Astrocyte of the spinal cord (primary cell): ENCODE measurements around the gene PSMA6.
"Not testable (repeated sequence)": the region's sequence is repeated elsewhere in the genome, so short reads cannot be mapped to it uniquely, and the experiment has no call there.

Experiments
- DNase-seq: peaks from one replicate; pipeline ENCODE4 v3.0.0; 2011; ENCODE audit warnings: low read depth, low spot score
- H3K4me3 ChIP-seq: 2 replicates; pipeline ENCODE4 v1.5.1; 2011; ENCODE audit warnings: low read depth, mild to moderate bottlenecking, low read length, moderate library complexity
- in situ Hi-C: cut with HindIII; loops from 2 replicates; pipeline ENCODE4 v1.10.0; 2017; ENCODE audit warnings: low sequenced_read_pairs
- TF ChIP-seq, protein P1 (sequence below): IDR thresholded peaks from 2 replicates; pipeline ENCODE4 v1.5.1; 2012; ENCODE audit warnings: low read depth, mild to moderate bottlenecking, low read length, inconsistent platforms

The PSMA6 gene

DNA sequence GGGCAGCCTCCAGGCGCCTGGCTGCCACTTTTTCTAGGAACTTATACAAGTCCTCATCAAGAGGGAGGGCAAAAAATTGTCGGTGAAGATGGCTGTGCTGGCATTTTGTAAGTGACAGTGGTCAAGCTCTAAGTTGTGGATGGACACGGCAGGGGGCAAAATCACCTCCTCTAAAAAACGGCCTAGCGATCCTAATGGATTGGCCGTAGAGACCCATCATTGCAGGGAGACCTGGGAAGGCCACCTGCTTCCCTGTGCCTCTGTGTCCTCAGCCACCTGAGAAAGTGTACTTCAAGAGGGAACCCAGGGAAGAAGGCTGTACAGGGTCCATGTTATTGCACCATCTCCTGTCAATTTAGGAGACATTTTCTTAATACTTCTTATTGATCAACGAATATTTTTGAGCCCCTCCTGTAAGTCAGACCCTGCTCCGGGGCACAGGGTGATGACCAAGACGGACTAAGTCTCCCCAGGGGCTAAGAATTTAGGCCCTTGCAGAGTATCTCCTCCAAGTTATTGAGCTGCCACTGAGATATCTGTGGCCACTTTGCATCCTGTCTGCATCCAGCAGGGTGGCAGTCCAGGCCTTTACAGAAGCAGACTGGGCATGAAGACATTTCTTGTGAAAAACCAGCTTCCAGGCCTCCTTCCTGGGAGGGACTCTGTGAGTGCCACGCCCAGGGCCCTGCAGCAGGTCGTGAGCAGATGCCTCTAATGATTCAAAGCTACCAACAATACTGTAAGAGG, 40.5 kb downstream of the PSMA6 start:
- H3K4me3 ChIP-seq: no peak overlapping the region
- in situ Hi-C loops: no loop called here
- TF ChIP-seq, protein P1, sequence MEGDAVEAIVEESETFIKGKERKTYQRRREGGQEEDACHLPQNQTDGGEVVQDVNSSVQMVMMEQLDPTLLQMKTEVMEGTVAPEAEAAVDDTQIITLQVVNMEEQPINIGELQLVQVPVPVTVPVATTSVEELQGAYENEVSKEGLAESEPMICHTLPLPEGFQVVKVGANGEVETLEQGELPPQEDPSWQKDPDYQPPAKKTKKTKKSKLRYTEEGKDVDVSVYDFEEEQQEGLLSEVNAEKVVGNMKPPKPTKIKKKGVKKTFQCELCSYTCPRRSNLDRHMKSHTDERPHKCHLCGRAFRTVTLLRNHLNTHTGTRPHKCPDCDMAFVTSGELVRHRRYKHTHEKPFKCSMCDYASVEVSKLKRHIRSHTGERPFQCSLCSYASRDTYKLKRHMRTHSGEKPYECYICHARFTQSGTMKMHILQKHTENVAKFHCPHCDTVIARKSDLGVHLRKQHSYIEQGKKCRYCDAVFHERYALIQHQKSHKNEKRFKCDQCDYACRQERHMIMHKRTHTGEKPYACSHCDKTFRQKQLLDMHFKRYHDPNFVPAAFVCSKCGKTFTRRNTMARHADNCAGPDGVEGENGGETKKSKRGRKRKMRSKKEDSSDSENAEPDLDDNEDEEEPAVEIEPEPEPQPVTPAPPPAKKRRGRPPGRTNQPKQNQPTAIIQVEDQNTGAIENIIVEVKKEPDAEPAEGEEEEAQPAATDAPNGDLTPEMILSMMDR: no peak
- DNase-seq: no peak

DNA sequence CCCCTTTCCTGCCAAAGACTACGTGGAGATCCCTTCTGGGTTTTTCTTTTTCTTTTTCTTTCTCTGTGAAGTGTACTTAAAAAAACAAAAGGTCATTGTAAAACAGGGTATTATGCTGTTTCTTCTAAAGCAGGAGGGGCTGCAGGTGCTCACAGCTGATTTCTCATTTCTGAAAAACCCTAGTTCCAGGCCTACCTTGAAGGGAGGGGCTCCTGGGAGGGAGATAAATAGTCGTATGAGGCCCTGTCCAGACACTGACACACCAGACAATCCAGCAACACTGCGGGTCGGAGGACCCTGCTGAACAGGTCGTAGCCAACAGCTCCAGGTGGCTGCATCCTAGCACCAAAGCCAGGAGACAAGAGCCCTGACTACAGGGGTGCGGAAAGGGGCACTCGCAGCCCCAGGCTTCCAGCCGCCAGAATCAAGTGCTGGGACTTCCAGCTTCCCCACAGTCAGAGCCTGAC, 41.1 kb downstream of the PSMA6 start:
- in situ Hi-C loops: no loop called here
- TF ChIP-seq, protein P1: no peak
- no peak for DNase-seq
- H3K4me3 ChIP-seq: no peak overlapping the region

DNA sequence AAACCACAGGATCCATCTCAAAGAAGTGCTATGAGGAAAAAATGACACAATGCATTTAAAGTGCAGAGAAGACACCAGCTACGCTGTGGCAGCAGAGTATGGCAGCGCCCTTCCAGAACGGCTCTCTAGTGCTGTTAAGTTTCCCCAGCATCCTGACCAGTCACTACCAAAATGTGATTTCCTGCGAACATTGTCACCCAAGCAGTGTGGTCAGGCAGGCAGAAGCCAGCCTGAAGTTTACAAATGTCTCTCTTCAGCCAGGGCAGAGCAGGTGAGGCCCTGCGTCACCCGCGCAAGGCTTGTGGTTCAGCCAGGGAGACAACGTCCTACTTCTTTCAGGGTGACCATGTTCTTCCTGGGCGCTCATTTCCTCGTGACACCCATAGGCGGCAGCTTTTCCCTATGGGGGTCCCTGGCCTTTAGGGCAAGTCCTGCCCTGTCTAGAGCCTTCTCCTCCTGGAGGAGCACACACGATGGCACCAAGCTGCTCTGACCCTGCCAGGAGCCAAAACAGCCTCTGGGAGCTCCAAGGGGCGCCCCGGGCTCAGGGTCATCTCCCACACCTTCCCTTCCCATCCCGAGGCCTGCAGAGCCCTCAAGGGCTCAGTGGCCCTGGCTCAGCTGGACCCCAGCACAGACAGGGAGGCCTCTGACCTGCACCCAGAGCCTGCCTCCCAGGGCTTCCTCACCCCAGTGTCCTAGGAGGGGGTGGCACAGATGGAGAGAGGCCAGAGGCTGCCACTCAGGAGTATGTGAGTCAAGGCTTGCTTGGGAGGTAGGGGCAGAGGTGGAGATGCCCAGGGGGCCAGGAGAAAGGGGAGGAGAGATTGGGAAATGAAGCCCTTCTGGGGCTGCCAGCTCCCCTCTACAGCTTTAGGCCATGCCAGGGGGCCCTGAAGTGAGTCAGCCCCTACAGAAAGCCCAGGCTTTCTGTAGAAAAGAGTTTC, 41.9 kb downstream of the PSMA6 start:
- no peak for DNase-seq
- in situ Hi-C loops: no loop called here
- TF ChIP-seq, protein P1: no peak
- no peak overlapping the region for H3K4me3 ChIP-seq

DNA sequence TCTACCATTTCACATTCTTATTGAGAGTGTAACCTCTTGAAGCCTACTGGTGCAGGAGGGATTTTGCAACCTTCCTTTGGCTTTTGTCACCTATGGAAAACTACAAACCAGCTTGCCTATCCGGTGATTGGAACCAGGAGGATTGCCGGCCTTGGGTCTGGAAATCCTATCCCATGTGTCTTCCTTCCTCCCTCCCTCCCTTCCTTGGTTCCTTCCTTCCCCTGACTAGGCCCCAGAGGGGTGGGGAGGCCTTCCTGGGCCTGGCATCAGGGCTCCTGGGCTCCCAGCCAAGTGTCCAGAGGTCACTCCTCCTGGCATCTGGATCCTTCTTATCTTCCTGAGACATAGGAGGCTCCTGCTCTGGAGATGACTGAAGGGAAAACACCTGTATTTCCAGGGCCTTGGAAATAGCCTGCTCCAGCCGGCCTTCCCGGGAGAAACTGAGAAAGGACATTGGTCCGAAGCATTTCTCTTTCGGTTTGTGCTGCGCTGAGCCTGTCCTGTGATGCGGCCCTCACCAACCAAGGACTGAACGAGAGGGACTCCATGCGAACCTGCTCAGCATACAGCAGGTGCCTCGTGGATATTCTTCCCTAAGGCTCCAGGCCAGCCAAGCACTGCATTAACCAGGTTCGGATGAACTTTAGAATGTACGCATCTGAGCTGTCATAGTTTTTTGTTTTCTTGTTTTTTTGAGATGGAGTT, 43.4 kb downstream of the PSMA6 start:
- H3K4me3 ChIP-seq: no peak overlapping the region
- in situ Hi-C loops: no loop called here
- DNase-seq: no peak
- TF ChIP-seq, protein P1: no peak

DNA sequence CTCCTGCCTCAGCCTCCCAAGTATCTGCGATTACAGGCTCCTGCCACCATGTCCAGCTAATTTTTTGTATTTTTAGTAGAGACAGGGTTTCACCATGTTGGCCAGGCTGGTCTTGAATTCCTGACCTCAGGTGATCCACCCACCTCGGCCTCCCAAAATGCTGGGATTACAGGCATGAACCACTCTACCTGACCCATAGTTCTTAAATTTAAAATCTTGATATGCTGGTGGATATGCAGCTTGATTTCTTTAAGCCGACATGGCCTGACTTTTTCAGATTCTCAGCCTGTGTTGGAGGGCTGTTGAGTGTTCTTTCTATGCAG, 44.0 kb downstream of the PSMA6 start:
- in situ Hi-C loops, DNase-seq, H3K4me3 ChIP-seq: not testable (repeated sequence)

DNA sequence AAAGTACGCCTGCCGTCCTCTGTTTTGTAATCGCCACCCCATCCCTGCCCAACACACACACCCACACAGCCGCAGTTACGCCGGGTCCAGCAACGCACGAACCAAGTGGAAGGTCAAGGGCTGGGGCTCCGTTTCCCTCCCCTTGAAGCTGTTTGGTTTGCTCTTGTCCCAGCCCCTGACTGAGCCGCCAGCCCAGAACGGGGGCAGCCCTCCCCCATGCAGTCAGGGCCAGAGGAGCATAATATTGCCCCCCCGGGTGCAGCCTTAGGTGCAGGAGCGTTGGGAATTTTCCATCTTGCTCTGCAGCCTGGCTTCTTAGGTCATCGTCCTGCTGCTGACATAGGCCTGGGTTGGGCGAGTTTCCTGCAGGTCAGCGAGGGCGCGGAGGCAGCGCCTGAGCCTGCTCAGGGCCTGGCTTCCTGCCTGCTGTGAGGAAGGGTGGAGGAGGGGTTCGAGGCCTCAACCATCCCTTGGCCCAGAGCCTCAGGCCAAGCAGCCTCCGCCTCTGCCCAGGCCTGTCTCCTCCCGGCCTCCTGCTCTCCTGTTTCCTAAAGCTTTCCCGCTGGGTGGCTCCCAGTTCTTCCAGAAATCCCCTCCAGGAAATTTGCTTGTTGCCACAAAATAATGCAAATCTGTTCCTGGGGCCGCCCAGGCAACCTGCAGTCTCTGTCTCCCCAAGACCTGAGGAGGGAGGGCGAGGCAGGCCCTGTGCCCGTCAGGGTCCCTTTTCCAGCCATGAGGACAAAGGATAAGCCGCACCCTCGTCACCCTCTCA, 44.5 kb downstream of the PSMA6 start:
- peak; percentile 22 for DNase-seq
- TF ChIP-seq, protein P1: no peak
- no peak overlapping the region for H3K4me3 ChIP-seq
- in situ Hi-C loops: no loop called here
